ENCODE results near the gene CCDC183.
"Not testable (repeated sequence)": the region's sequence is repeated elsewhere in the genome, so short reads cannot be mapped to it uniquely, and the experiment has no call there.

Gene CCDC183

DNA sequence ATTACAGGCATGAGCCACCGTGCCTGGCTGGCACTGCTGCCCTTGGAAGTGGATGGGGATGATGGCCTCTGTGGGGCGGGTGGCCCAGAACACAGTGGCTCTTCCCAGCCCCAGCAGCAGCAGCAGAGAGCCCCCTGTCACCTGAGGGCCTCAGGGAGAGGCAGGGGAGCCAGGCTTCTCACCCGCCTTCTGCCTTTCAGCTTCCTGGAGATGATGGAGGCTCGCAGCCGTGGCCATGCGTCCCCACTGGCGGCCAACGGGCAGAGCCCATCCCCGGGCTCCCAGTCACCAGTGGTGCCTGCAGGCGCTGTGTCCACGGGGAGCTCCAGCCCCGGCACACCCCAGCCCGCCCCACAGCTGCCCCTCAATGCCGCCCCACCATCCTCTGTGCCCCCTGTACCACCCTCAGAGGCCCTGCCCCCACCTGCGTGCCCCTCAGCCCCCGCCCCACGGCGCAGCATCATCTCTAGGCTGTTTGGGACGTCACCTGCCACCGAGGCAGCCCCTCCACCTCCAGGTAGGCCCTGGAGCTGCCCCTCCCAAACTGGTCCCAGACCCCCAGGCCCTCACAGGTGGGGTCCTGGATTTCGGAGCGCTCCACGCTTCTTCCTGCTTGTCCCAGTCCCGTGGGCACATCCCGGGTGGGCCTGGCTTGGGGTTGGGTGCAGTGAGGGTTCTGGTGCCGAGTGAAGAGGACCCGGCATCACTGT is 41.2 kb downstream of the CCDC183 start:
- in situ Hi-C loops (cut with MboI; ENCODE audit: low sequenced_read_pairs): no loop called here

DNA sequence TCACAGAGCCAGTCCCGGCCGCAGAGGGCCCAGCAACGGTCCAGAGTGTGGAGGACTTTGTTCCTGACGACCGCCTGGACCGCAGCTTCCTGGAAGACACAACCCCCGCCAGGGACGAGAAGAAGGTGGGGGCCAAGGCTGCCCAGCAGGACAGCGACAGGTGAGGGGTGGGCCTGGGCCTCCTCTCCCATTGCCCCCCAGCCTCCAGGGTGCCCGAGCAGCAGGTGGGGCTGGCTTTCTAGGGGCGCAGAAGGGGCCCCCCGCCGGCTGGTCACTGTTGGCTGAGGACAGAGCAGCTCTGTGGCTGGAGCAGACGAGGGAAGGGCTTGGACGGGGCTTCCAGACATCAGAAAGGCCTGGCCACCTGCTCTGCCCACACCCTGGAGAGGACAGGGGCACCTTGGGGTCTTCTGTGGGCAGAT is 41.7 kb downstream of the CCDC183 start:
- in situ Hi-C loops (cut with MboI; ENCODE audit: low sequenced_read_pairs): not testable (repeated sequence)

DNA sequence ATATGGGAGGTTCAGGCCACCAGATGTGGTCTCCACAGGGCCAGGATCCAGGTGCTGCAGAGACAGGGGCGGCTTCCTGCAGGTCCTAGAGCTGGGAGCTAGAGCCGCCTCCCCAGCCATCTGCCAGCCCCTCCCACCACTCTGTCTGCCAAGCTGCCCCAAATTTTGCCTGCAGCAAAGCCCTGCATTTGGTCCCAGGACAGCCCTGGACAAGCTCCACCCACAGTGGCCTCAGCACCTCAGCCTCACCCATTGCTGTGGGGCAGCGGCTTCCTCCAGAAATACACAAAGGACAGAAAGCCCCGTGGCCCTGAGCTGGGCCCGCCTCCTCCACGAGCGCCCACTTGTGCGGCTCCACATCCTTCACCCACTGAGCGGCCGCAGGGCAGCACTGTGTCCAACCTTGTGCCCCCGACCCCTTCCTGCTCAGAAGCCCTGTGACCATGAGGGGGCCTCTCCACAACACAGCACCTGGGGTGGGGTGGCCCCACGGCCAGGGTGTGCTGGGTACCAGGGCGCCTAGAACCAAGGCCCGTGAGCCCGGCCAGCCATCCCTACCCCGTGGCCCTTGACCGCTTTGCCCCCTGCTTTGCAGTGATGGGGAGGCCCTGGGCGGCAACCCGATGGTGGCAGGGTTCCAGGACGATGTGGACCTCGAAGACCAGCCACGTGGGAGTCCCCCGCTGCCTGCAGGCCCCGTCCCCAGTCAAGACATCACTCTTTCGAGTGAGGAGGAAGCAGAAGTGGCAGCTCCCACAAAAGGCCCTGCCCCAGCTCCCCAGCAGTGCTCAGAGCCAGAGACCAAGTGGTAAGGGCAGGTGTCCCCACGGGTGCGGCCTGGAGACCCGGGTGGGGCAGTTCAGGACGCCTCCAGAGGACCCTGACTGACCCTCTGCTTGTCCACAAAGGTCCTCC is 42.4 kb downstream of the CCDC183 start:
- in situ Hi-C loops (cut with MboI; ENCODE audit: low sequenced_read_pairs): no loop called here

GRCh38 chr9:136839229-136840139 is 43.3 kb downstream of the CCDC183 start:
- in situ Hi-C loops (cut with MboI; ENCODE audit: low sequenced_read_pairs): no loop called here

DNA sequence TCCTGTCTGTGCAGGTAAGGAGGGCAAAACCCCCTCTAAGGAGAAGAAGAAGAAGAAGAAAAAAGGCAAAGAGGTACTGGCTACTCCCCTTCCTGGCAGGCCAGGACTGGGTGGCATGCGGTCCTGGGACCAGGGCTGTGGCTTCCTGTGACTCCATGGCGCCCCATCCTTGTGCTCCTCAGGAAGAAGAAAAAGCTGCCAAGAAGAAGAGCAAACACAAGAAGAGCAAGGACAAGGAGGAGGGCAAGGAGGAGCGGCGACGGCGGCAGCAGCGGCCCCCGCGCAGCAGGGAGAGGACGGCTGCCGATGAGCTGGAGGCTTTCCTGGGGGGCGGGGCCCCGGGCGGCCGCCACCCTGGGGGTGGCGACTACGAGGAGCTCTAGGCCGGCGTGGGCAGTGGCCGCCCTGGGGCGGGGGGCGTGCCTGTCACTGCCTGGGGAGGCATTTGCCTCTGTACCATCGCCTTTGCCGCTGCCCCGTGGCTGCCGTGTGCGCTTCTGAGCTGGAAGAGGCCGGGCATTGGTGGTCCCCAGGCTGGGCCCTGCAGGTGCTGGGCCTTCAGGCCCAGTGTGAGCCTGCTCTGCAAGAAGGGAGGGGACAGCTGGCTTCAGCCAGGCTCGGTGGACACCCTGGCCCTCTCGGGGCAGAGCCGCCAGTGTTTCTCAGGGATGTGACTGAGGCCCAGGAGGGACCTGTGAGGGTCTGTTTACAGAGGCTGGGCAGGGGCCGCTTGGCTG is 44.2 kb downstream of the CCDC183 start:
- in situ Hi-C loops (cut with MboI; ENCODE audit: low sequenced_read_pairs): no loop called here

DNA sequence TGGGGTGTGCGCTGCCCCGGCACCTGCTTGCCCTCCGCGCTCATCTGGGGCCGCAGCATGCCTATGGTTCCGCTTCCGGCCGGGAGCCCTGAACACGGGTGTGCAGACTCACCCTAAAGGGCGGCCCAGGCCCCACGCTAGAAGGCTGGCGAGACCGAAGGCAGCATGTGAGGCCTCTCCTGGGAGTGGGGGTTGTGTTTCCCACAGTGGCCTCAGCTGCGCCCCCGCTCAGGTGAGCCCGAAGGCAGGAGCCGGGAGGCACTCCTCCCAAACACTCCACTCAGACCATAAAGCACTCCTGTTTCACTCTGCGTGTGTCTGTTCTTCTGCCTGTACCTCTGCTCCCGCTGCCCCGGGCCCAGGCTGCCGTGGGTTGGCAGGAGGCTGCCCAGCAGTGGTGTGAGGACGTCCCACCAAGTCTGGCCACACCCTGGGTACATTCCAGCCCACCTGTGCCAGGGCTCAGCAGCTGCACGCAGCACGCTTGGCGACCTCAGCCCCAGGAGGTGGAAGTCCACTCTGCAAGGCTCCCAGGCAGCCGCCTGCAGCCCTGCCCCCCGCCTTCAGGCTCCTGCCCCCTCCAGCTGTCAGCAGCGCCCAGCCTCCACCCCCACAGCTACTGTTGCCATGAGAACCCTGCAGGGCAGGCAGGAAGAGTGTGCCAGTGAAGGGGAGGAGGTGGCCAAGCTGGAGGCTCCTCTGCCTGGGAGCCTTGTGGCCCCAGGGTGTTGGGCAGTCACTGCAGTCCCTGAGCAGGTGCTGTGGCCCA is 44.9 kb downstream of the CCDC183 start:
- in situ Hi-C loops (cut with MboI; ENCODE audit: low sequenced_read_pairs): no loop called here

DNA sequence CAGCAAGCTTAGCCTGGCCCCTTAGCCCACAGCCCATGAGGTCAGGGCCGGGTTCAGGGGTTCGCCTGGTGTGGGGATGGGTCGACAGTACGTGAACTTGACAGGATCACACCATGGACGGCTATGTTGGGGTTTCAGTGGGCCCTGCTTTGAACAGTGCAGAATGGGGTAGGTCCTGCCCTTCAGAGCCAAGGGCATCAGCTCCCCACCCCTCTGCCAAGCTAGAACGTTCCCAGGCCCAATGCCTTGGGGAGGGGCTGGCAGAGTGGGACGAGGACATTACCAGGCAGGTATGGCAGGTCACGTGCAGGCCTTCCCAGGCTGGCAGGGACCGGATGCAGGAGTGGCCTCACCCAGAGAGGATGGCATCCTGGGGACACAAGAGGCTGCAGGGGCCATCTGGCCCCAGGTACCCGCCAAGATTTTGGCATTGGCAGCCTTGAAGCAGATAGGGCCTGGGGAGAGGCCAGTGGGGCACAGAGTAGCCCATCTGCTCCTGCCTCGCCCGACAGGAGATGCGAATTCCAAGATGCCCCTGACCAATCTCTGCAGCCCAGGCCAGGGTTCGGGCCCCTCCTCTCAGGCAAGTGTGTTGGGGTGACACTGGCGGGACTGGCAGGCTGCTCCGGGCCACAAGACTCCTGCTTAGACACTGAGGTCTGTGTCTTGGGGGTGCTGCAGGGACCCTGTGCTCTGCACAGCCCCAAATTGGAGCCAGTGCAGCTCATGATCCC is 45.7 kb downstream of the CCDC183 start:
- in situ Hi-C loops (cut with MboI; ENCODE audit: low sequenced_read_pairs): not testable (repeated sequence)

DNA sequence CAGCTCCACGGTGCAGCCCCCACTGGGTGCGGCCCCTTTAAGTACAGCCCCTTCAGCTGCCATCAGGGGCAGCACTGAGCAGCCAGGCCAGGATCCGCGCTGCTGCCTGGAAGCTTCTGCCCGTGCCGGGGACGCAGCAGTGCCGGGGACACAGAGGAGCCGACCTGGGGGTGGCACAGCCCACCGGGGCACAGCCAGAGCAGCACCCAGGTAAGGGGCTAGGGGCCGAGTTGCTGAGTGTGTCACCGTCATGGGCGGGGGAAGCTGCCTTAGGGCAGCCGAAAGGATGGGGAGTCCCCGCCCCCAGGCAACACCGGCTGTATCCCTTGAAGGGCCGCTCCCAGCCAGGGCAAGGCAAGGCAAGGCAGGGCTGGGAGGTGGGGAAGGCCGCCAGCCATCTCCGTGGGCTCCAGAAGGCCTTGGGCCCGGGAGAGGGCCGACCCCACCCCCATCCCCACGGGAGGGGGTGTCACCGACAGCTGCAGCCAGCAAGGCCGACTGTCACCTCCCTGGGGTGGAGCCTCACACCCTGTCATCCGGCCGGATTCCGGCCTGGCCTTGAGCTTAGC is 46.3 kb downstream of the CCDC183 start, which contains the start of gene AJM1:
TSS of gene AJM1 (plus strand) at position 99 of the 569 bp plus-strand sequence. CDS start 1,937 bp downstream, outside the sequence.
- in situ Hi-C loops (cut with MboI; ENCODE audit: low sequenced_read_pairs): not testable (repeated sequence)

- in situ Hi-C loops (cut with MboI; ENCODE audit: low sequenced_read_pairs): not testable (repeated sequence)
Observed at GRCh38 chr9:136843159-136843800, 47.1 kb downstream of the CCDC183 start.

DNA sequence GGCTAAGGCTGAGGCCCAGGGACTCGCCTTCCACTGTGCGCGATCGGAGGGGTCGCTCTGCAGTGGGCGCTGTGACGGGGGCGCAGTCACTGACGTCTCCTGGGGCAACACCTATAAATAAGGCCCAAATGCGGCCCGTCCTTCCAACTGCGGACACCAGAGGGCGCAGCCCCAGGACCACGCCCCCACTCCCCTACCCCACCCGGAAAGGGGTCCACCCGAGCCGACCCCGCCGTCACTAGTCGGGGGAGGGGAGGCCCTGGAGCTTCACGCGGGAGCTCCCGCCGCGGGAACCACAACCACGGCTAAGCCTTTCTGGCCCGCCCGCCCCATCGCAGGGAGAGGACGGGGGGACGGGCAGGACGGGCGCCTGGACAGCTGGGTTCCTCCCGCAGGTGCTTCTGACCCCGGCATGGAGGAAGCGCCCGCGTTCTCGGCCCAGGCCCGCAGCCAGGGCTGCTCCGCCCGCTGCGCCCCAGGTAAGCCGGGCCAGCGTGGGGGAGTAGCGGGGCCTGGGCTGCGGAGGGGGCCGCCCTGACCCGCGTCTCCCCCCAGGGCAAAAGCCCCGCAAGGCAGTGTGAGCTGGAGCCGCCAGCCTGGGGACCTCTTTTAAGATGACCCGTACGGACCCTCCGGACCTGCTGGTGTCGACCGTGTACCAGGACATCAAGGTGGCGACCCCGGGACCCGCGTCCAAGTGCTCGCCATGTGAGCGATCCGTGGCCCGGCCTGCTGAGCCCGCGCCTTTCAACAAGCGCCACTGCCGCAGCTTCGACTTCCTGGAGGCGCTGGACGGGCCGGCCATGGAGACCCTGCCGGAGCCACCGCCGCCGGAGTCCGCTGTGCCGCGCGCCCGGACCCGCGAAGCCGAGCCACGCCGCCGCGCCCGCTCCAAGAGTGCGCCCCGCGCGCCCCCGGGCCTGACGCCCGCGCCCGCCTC is 47.9 kb downstream of the CCDC183 start:
- in situ Hi-C loops (cut with MboI; ENCODE audit: low sequenced_read_pairs): not testable (repeated sequence)

DNA sequence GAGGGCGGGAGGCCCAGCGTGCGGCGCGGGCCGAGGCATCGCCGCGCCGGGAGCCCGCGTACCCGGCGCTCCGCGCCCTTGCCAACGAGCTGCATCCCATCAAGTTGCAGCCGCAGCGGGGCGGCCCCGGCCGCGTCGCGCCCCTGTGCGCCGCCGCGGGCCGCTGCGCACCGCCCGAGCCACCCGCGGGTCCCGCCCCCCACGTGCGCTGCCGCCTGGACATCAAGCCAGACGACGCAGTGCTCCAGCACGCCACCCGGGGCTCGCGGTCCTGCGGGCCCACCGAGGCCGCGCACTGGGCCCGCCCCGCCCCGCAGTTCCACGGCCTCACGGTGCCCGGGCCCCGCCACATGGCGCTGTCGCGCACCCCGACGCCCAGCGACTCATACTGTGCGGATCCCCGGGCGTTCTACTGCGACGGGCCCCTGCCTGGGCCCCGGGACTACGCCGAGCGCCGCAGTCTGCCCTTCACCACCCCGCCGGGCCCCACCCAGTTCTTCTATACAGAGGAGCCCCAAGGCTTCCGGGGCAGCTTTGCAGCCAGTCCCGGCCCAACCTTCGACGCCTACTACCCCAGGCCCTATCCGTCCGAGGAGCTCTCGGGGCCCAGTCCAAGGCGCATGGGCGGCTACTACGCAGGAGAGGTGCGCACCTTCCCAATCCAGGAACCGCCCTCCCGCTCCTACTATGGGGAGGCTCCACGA is 48.8 kb downstream of the CCDC183 start:
- in situ Hi-C loops (cut with MboI; ENCODE audit: low sequenced_read_pairs): no loop called here

DNA sequence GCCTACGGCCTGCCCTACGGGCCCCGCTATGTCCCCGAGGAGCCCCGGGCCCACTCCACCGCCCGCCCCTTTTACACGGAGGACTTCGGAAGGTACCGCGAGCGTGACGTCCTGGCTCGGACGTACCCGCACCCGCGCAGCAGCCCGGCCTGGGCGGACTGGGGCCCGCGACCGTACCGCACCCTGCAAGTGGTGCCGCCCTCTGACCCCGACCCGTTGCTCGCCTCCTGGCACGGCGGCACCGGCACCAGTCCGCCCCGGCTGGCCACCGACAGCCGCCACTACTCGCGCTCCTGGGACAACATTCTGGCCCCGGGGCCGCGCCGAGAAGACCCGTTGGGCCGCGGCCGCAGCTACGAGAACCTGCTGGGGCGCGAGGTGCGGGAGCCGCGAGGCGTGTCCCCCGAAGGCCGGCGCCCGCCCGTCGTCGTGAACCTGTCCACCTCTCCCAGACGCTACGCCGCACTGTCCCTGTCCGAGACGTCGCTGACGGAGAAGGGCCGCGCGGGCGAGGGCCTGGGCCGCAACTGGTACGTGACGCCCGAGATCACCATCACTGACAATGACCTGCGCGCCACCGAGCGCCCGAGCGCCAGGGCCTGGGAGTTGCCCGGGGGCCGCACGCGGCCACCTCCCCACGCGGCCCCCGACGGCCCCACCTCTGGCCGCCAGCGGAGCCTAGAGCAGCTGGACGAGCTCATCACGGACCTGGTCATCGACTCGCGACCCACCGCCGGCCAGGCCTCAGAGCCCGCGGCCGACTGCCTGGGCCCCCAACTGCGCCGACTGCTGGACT is 49.5 kb downstream of the CCDC183 start:
- in situ Hi-C loops (cut with MboI; ENCODE audit: low sequenced_read_pairs): no loop called here

DNA sequence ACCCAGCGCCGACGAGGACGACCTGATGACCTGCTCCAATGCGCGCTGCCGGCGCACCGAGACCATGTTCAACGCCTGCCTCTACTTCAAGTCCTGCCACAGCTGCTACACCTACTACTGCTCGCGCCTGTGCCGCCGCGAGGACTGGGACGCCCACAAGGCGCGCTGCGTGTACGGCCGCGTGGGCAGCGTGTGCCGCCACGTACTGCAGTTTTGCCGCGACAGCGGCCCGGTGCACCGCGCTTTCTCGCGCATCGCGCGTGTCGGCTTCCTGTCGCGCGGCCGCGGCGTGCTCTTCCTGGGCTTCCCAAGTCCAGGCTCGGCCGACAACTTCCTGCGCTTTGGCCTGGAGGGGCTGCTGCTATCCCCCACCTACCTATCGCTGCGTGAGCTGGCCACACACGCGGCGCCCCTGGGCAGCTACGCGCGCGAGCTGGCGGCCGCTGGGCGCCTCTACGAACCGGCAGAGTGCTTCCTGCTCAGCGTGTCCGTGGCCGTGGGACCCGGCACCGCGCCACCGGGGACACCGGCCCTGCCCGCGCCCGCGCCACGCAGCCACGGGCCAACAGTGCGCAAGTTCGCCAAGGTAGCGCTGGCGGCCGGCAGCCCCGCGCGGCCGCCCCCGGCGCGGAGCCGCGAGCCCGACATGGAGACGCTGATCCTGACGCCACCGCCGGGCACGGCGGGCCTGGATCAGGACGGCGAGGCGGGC is 50.4 kb downstream of the CCDC183 start:
- in situ Hi-C loops (cut with MboI; ENCODE audit: low sequenced_read_pairs): no loop called here

DNA sequence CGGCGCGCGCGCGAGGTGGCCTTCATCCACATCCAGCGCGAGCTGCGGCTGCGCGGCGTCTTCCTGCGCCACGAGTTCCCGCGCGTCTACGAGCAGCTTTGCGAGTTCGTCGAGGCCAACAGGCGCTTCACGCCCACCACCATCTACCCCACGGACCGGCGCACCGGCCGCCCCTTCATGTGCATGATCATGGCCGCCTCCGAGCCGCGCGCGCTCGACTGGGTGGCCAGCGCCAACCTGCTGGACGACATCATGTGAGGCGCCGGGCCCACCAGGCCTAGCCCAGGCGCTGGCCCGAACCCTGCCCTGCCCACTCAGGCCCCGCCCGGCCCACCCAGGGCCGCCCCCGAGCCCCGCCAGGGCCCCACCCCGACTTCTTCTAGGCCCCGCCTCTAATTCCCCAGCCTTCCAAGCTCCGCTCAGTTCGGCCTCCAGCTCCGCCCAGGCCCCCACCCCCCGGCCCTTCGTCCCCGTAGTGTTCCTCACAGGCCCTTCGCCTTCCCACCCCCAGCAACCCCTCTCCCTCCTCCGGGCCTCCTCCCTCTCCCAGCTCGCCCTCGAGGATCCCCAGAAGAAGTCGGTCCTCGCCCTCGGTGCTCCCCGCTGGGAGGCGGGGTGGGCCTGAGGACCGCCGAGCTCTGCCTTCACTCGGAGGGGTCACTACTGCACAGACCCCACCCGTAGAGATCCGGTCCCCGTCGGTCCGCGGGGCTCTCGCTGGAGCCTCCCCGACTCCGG is 51.1 kb downstream of the CCDC183 start:
- in situ Hi-C loops (cut with MboI; ENCODE audit: low sequenced_read_pairs): no loop called here

Measured in hTERT RPE-1 (cell line).